HepG2 (cell line): ENCODE data around the gene ZNF12. TPM values are rescaled to one million over a fixed set of nuclear protein-coding genes. Genes with fewer than 3 reads are reported as not detected.

Experiments
- GATAD2A ChIP-seq: IDR thresholded peaks from 2 replicates; pipeline ENCODE4 v1.6.1; 2016
- KMT2B ChIP-seq: IDR thresholded peaks from 2 replicates; pipeline ENCODE4 v1.6.1; 2016; ENCODE audit warnings: missing genetic modification reagents, missing compliant biosample characterization
- MED8 ChIP-seq: sonication (generic); formaldehyde crosslinking; IDR thresholded peaks from 2 replicates; pipeline ENCODE4 v1.8.1; 2023; ENCODE audit warnings: mild to moderate bottlenecking, missing genetic modification reagents; ENCODE audit not compliant: insufficient replicate concordance
- MTA1 ChIP-seq: sonication (generic); formaldehyde crosslinking; IDR thresholded peaks from 2 replicates; pipeline ENCODE4 v1.4.0; 2020; ENCODE audit warnings: missing genetic modification reagents, mild to moderate bottlenecking, borderline replicate concordance
- NFIB ChIP-seq: sonication (generic); formaldehyde crosslinking; IDR thresholded peaks from 2 replicates; pipeline ENCODE4 v1.9.0; 2021; ENCODE audit warnings: missing genetic modification reagents, mild to moderate bottlenecking, borderline replicate concordance
- SP1 ChIP-seq, 2 experiments: fragments of 450-650 bp in 1 of 2; sonication (generic) in 1 of 2; formaldehyde crosslinking in 1 of 2; IDR thresholded peaks; 2 replicates each; pipeline versions ENCODE4 v1.4.0 to v1.6.1; 2016 to 2020; ENCODE audit warnings: missing genetic modification reagents in 1 of 2
- TBL1XR1 ChIP-seq: fragments of 150-350 bp; IDR thresholded peaks from 2 replicates; pipeline ENCODE4 v1.6.1; 2014; ENCODE audit warnings: borderline replicate concordance, low read length; ENCODE audit not compliant: partially characterized antibody
- TGIF2 ChIP-seq: IDR thresholded peaks from 2 replicates; pipeline ENCODE4 v1.6.1; 2016; ENCODE audit warnings: control low read depth, missing compliant biosample characterization
- ZMYM3 ChIP-seq: sonication (generic); formaldehyde crosslinking; IDR thresholded peaks from 2 replicates; pipeline ENCODE4 v1.5.1; 2020; ENCODE audit warnings: mild to moderate bottlenecking, missing genetic modification reagents
- ZNF143 ChIP-seq: sonication (generic); formaldehyde crosslinking; IDR thresholded peaks from 2 replicates; pipeline ENCODE4 v1.4.0; 2020; ENCODE audit warnings: missing genetic modification reagents
- ZNF430 ChIP-seq: sonication (generic); formaldehyde crosslinking; IDR thresholded peaks from 2 replicates; pipeline ENCODE4 v1.9.0; 2021; ENCODE audit warnings: mild to moderate bottlenecking, missing genetic modification reagents
- ZNF557 ChIP-seq: sonication (generic); formaldehyde crosslinking; IDR thresholded peaks from 2 replicates; pipeline ENCODE4 v1.4.0; 2020; ENCODE audit warnings: missing genetic modification reagents
- ZNF605 ChIP-seq: sonication (generic); formaldehyde crosslinking; IDR thresholded peaks from 2 replicates; pipeline ENCODE4 v1.8.0; 2022; ENCODE audit warnings: mild to moderate bottlenecking, missing genetic modification reagents
- ZNF619 ChIP-seq: sonication (generic); formaldehyde crosslinking; IDR thresholded peaks from 2 replicates; pipeline ENCODE4 v1.4.0; 2020; ENCODE audit warnings: mild to moderate bottlenecking, missing genetic modification reagents
- ZNF766 ChIP-seq: sonication (generic); formaldehyde crosslinking; IDR thresholded peaks from 2 replicates; pipeline ENCODE4 v1.5.0; 2020; ENCODE audit warnings: missing genetic modification reagents, borderline replicate concordance
- polyA plus RNA-seq, 8 experiments: library from polyadenylated mRNA; depleted of rRNA in 3 of 8; stranded (reverse) in 7 of 8; unstranded in 1 of 8; fragments of >200 nt; fragmentation: Illumina TruSeq in 4 of 8; extraction: Trizol in 4 of 8; gene quantifications; 2 replicates each; pipeline versions ENCODE4 v1.2.1 to v1.2.3, GENCODE V29; 2011 to 2016; ENCODE audit warnings: low read depth in 4 of 8, missing spikeins in 1 of 8, mixed read lengths in 1 of 8; ENCODE audit not compliant: insufficient read depth in 1 of 8
- total RNA-seq, 5 experiments: library from RNA; depleted of rRNA; stranded (reverse); fragments of >200 nt; fragmentation: Illumina TruSeq; extraction: Trizol; gene quantifications; 2 replicates each; pipeline ENCODE4 v1.2.3, GENCODE V29; 2016; ENCODE audit warnings: low read depth in 1 of 5
- TF ChIP-seq, protein P1 (sequence below): sonication (generic); formaldehyde crosslinking; IDR thresholded peaks from 2 replicates; pipeline ENCODE4 v1.4.0; 2020; ENCODE audit warnings: missing genetic modification reagents
- TF ChIP-seq, protein P2 (sequence below): sonication (generic); formaldehyde crosslinking; IDR thresholded peaks from 2 replicates; pipeline ENCODE4 v1.8.1; 2023; ENCODE audit warnings: missing genetic modification reagents, mild to moderate bottlenecking, borderline replicate concordance
- TF ChIP-seq, protein P3 (sequence below): sonication (generic); formaldehyde crosslinking; IDR thresholded peaks from 2 replicates; pipeline ENCODE4 v1.5.1; 2020; ENCODE audit warnings: mild to moderate bottlenecking, missing genetic modification reagents, moderate library complexity
- TF ChIP-seq, protein P4 (sequence below): sonication (generic); formaldehyde crosslinking; IDR thresholded peaks from 2 replicates; pipeline ENCODE4 v1.5.0; 2020; ENCODE audit warnings: mild to moderate bottlenecking, missing genetic modification reagents
- TF ChIP-seq, protein P5 (sequence below): sonication (generic); formaldehyde crosslinking; IDR thresholded peaks from 2 replicates; pipeline ENCODE4 v1.4.0; 2020; ENCODE audit warnings: missing genetic modification reagents

The ZNF12 gene
- total and polyA plus RNA-seq, 2 of the 13 experiments (the other 11 are each of a cell fraction or from before 2014, with no cell fraction given) = 21.4 to 22.8 TPM

DNA sequence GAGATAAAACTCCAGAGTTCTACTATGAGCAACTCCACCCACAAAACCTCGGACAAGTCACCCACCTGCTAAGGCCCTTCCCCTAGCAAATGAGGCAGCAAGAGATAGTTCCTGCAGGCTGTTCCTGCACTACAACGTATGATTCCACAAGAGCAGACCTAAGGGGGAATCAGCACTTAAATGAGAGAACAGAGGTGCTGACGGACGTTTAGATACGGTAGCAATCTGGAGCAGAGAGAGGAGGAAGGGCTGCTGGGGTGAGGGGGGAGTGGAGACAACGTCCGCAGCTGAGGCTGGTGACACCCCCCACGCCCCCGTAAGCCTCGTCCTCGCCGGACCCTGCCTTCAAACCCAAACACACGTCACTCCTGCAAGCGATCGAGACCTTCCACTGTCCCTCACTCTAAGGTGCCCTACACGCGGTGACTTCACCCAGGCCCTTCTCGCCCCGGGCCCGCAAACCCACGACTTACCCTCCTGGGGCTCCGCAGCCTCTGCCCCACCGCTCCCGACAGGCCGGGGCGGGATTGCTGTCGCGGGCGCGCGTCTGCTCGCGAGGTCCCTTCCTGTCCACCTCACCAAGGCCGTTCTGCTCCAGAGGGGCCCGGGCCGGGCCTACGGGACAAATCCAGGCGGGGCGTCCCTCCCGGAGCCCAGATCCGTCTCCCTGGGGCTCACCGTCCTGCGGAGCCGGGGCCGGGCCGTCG, 635 bp downstream of the ZNF12 start (continued):
- TF ChIP-seq, protein P1, sequence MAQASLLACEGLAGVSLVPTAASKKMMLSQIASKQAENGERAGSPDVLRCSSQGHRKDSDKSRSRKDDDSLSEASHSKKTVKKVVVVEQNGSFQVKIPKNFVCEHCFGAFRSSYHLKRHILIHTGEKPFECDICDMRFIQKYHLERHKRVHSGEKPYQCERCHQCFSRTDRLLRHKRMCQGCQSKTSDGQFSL (CRISPR knock-in tag) = peak; percentile 46; the same call in 1 of the 2 replicates
- TF ChIP-seq ZNF619 = no peak; the same call in 1 of the 2 replicates
- no peak for TF ChIP-seq TBL1XR1
- no peak for TF ChIP-seq ZNF557 (CRISPR knock-in tag)
- TF ChIP-seq, protein P2, sequence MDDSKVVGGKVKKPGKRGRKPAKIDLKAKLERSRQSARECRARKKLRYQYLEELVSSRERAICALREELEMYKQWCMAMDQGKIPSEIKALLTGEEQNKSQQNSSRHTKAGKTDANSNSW (CRISPR knock-in tag) = no peak
- 0 out of 2 replicates have a peak, but pooled peaks have one; percentile 23 for TF ChIP-seq ZNF766
- TF ChIP-seq ZNF605 (CRISPR knock-in tag) = peak; percentile 69
- no peak for TF ChIP-seq SP1 (IDR thresholded peaks at IDR 0.05)
- no peak for TF ChIP-seq SP1 (CRISPR knock-in tag; IDR thresholded peaks at IDR 0.05)
- no peak for TF ChIP-seq TGIF2 (CRISPR knock-in tag)
- TF ChIP-seq KMT2B = 0 out of 2 replicates have a peak, but pooled peaks have one; percentile 11
- peak; percentile 9 for TF ChIP-seq MED8 (CRISPR knock-in tag)
- TF ChIP-seq ZNF430 (CRISPR knock-in tag) = 0 out of 2 replicates have a peak, but pooled peaks have one; percentile 55
- TF ChIP-seq, protein P3, sequence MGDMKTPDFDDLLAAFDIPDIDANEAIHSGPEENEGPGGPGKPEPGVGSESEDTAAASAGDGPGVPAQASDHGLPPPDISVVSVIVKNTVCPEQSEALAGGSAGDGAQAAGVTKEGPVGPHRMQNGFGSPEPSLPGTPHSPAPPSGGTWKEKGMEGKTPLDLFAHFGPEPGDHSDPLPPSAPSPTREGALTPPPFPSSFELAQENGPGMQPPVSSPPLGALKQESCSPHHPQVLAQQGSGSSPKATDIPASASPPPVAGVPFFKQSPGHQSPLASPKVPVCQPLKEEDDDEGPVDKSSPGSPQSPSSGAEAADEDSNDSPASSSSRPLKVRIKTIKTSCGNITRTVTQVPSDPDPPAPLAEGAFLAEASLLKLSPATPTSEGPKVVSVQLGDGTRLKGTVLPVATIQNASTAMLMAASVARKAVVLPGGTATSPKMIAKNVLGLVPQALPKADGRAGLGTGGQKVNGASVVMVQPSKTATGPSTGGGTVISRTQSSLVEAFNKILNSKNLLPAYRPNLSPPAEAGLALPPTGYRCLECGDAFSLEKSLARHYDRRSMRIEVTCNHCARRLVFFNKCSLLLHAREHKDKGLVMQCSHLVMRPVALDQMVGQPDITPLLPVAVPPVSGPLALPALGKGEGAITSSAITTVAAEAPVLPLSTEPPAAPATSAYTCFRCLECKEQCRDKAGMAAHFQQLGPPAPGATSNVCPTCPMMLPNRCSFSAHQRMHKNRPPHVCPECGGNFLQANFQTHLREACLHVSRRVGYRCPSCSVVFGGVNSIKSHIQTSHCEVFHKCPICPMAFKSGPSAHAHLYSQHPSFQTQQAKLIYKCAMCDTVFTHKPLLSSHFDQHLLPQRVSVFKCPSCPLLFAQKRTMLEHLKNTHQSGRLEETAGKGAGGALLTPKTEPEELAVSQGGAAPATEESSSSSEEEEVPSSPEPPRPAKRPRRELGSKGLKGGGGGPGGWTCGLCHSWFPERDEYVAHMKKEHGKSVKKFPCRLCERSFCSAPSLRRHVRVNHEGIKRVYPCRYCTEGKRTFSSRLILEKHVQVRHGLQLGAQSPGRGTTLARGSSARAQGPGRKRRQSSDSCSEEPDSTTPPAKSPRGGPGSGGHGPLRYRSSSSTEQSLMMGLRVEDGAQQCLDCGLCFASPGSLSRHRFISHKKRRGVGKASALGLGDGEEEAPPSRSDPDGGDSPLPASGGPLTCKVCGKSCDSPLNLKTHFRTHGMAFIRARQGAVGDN (CRISPR knock-in tag) = peak; percentile 71
- TF ChIP-seq, protein P4, sequence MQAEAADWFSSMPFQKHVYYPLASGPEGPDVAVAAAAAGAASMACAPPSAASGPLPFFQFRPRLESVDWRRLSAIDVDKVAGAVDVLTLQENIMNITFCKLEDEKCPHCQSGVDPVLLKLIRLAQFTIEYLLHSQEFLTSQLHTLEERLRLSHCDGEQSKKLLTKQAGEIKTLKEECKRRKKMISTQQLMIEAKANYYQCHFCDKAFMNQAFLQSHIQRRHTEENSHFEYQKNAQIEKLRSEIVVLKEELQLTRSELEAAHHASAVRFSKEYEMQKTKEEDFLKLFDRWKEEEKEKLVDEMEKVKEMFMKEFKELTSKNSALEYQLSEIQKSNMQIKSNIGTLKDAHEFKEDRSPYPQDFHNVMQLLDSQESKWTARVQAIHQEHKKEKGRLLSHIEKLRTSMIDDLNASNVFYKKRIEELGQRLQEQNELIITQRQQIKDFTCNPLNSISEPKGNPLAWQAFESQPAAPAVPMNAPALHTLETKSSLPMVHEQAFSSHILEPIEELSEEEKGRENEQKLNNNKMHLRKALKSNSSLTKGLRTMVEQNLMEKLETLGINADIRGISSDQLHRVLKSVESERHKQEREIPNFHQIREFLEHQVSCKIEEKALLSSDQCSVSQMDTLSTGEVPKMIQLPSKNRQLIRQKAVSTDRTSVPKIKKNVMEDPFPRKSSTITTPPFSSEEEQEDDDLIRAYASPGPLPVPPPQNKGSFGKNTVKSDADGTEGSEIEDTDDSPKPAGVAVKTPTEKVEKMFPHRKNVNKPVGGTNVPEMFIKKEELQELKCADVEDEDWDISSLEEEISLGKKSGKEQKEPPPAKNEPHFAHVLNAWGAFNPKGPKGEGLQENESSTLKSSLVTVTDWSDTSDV (CRISPR knock-in tag) = 0 out of 2 replicates have a peak, but pooled peaks have one; percentile 21
- no peak for TF ChIP-seq NFIB (CRISPR knock-in tag)
- no peak for TF ChIP-seq ZMYM3 (CRISPR knock-in tag)
- no peak for TF ChIP-seq ZNF143 (CRISPR knock-in tag)
- TF ChIP-seq, protein P5, sequence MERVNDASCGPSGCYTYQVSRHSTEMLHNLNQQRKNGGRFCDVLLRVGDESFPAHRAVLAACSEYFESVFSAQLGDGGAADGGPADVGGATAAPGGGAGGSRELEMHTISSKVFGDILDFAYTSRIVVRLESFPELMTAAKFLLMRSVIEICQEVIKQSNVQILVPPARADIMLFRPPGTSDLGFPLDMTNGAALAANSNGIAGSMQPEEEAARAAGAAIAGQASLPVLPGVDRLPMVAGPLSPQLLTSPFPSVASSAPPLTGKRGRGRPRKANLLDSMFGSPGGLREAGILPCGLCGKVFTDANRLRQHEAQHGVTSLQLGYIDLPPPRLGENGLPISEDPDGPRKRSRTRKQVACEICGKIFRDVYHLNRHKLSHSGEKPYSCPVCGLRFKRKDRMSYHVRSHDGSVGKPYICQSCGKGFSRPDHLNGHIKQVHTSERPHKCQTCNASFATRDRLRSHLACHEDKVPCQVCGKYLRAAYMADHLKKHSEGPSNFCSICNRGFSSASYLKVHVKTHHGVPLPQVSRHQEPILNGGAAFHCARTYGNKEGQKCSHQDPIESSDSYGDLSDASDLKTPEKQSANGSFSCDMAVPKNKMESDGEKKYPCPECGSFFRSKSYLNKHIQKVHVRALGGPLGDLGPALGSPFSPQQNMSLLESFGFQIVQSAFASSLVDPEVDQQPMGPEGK (CRISPR knock-in tag) = 0 out of 2 replicates have a peak, but pooled peaks have one; percentile 24
- TF ChIP-seq MTA1 (CRISPR knock-in tag) = peak; percentile 56; the same call in 1 of the 2 replicates
- 0 out of 2 replicates have a peak, but pooled peaks have one; percentile 12 for TF ChIP-seq GATAD2A (CRISPR knock-in tag)
